Measurements from ENCODE around the gene A4GNT. TPM values are rescaled to one million over a fixed set of nuclear protein-coding genes. Genes with fewer than 3 reads are reported as not detected.

Gene A4GNT
- total RNA-seq, 2 donors from 2014 or later: not detected

- Histone ChIP-seq H3K27me3 (no peaks in the 10 kb centered on the region), H3K9ac (ENCODE audit: low read depth in 2 of 2, low read length in 2 of 2) (no peak overlapping the region), H3K27ac (no peak overlapping the region), H3K4me3 (no peak overlapping the region), H3K9me3 (no peaks in the 10 kb centered on the region), H3K36me3 (no peaks in the 10 kb centered on the region), H3K4me1 (no peaks in the 10 kb centered on the region)
- DNase-seq: no peak
- intact Hi-C loops (cut with DNase I): no loop called here
- TF ChIP-seq, protein P1, sequence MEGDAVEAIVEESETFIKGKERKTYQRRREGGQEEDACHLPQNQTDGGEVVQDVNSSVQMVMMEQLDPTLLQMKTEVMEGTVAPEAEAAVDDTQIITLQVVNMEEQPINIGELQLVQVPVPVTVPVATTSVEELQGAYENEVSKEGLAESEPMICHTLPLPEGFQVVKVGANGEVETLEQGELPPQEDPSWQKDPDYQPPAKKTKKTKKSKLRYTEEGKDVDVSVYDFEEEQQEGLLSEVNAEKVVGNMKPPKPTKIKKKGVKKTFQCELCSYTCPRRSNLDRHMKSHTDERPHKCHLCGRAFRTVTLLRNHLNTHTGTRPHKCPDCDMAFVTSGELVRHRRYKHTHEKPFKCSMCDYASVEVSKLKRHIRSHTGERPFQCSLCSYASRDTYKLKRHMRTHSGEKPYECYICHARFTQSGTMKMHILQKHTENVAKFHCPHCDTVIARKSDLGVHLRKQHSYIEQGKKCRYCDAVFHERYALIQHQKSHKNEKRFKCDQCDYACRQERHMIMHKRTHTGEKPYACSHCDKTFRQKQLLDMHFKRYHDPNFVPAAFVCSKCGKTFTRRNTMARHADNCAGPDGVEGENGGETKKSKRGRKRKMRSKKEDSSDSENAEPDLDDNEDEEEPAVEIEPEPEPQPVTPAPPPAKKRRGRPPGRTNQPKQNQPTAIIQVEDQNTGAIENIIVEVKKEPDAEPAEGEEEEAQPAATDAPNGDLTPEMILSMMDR (IDR thresholded peaks at IDR 0.05): no peak
Measured at GRCh38 chr3:138081371-138082084, 50.7 kb downstream of the A4GNT start.

- TF ChIP-seq, protein P1 (IDR thresholded peaks at IDR 0.05): no peak
- intact Hi-C loops (cut with DNase I): no loop called here
- no peak for DNase-seq
Measured at GRCh38 chr3:138079901-138080300, 52.3 kb downstream of the A4GNT start.

DNA sequence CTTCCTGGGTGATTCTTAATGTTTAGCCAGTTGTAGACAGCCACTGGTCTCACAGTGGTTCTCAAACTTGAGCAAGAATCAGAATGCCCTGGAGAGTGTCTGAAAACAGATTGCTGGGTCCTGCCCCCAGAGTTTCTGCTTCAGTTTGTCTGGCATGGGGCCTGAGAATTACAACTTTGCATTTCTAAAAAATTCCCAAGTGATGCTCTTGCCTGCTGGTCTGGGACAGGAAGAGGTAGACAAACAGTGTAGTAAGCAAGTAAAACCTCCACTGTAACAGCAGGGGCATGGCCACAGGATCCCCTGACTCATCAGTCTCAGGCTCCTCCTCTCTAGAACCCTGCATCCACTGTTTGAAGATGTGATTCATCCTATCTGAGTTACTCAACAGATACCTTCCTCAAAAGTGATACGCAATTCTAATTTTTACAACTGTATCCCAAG is 53.3 kb downstream of the A4GNT start:
- no peaks in the 10 kb centered on the region for H3K27me3 ChIP-seq
- TF ChIP-seq, protein P1 (IDR thresholded peaks at IDR 0.05): no peak
- H3K9ac ChIP-seq (ENCODE audit: low read depth in 2 of 2, low read length in 2 of 2): no peak overlapping the region
- no peak overlapping the region for H3K4me3 ChIP-seq
- intact Hi-C loops (cut with DNase I): no loop called here
- DNase-seq: no peak
- no peaks in the 10 kb centered on the region for H3K36me3 ChIP-seq
- H3K27ac ChIP-seq: no peak overlapping the region
- H3K4me1 ChIP-seq: no peaks in the 10 kb centered on the region
- H3K9me3 ChIP-seq: no peaks in the 10 kb centered on the region

More at GRCh38 chr3:138079901-138080300, 52.3 kb downstream of the A4GNT start:
- H3K27ac ChIP-seq: no peak overlapping the region
- H3K27me3 ChIP-seq: no peaks in the 10 kb centered on the region
- no peaks in the 10 kb centered on the region for H3K36me3 ChIP-seq
- no peaks in the 10 kb centered on the region for H3K4me1 ChIP-seq
- no peaks in the 10 kb centered on the region for H3K9me3 ChIP-seq
- H3K9ac ChIP-seq (ENCODE audit: low read depth in 2 of 2, low read length in 2 of 2): no peak overlapping the region
- H3K4me3 ChIP-seq: no peak overlapping the region

- no peaks in the 10 kb centered on the region for H3K9me3 ChIP-seq
Measured at GRCh38 chr3:138078096-138078495, 54.1 kb downstream of the A4GNT start.

More at GRCh38 chr3:138078096-138078495, 54.1 kb downstream of the A4GNT start:
- no peaks in the 10 kb centered on the region for H3K4me1 ChIP-seq
- H3K4me3 ChIP-seq: no peak overlapping the region
- no peak for DNase-seq
- H3K9ac ChIP-seq (ENCODE audit: low read depth in 2 of 2, low read length in 2 of 2): no peak overlapping the region
- H3K27me3 ChIP-seq: no peaks in the 10 kb centered on the region
- H3K27ac ChIP-seq: no peak overlapping the region
- no peaks in the 10 kb centered on the region for H3K36me3 ChIP-seq
- TF ChIP-seq, protein P1 (IDR thresholded peaks at IDR 0.05): no peak
- intact Hi-C loops (cut with DNase I): no loop called here

Other genes starting within 250 kb of the A4GNT start
- gene CLDN18, start 122.2 kb downstream of the A4GNT start, total RNA-seq: under 1 TPM; 0.11 to 0.44 TPM
- under 1 TPM; 0.69 to 0.89 TPM for gene DZIP1L, start 16.8 kb downstream of the A4GNT start, total RNA-seq
- gene DBR1, start 42.5 kb upstream of the A4GNT start, total RNA-seq: 10 to 100 TPM; 10.5 to 18.7 TPM
- gene ARMC8, start 54.9 kb upstream of the A4GNT start, total RNA-seq: 10 to 100 TPM; 29.9 to 35.0 TPM
- not detected for gene NME9, start 197.5 kb upstream of the A4GNT start, total RNA-seq
- gene MRAS, start 216.2 kb upstream of the A4GNT start, total RNA-seq: 1 to 10 TPM; 2.2 to 4.5 TPM